HG02798 (cell line): ENCODE data around the gene GPBP1.
"Not testable (repeated sequence)": the region's sequence is repeated elsewhere in the genome, so short reads cannot be mapped to it uniquely, and the experiment has no call there.

Source experiments
- ATAC-seq: cut with Tn5 transposase; IDR thresholded peaks from one replicate; pipeline ENCODE4 v1.9.1; 2021; ENCODE audit warnings: mild to moderate bottlenecking; ENCODE audit not compliant: unreplicated experiment, poor library complexity

Gene GPBP1, protein sequence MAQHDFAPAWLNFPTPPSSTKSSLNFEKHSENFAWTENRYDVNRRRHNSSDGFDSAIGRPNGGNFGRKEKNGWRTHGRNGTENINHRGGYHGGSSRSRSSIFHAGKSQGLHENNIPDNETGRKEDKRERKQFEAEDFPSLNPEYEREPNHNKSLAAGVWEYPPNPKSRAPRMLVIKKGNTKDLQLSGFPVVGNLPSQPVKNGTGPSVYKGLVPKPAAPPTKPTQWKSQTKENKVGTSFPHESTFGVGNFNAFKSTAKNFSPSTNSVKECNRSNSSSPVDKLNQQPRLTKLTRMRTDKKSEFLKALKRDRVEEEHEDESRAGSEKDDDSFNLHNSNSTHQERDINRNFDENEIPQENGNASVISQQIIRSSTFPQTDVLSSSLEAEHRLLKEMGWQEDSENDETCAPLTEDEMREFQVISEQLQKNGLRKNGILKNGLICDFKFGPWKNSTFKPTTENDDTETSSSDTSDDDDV

GRCh38 chr5:57173319-57174127 is at the start of gene GPBP1:
TSS of gene GPBP1 (plus strand) at chr5:57174059. CDS start at chr5:57214131, 40,072 bp downstream.
- peak; percentile 80 for ATAC-seq

DNA sequence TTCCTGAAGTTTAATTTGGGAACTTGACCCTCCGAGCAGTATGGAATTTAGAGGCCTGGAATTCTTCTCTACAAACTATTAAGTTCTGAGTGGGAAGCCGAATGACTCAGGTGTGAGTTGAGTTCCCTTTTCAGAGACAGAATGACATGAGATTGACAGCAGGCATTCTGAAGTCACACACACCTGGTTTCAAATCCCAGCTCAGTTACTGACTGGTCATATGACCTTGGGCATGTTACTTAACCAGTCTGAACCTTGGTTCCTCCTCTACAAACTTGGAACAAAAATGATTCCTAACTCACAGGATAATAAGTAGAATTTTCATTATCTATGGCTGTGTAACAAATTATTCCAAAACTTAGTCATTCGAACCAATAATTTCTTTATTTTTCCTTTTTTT is 45.5 kb upstream of the GPBP1 start:
- no peak for ATAC-seq

GRCh38 chr5:57133574-57133973 is 40.3 kb upstream of the GPBP1 start:
- ATAC-seq, result no peak

DNA sequence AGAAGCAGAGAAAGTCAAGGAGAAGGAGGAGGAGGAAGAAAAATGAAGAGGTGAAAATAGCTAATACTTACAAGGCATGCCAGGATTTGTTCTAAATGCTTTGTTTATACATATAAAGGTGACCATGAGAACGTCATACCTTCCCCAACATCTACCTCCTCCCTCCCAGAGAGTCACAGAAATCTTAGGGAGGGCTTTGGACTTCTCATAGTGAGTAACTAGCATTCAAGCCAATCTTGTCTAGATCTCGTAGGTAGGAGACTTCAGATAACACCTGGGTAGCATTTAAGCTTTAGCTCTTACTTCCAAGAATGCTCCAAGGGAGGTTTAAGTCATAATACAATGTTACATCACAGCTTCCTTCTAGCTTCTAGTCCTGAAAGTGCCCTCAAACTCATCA is 36.5 kb upstream of the GPBP1 start:
- no peak for ATAC-seq

DNA sequence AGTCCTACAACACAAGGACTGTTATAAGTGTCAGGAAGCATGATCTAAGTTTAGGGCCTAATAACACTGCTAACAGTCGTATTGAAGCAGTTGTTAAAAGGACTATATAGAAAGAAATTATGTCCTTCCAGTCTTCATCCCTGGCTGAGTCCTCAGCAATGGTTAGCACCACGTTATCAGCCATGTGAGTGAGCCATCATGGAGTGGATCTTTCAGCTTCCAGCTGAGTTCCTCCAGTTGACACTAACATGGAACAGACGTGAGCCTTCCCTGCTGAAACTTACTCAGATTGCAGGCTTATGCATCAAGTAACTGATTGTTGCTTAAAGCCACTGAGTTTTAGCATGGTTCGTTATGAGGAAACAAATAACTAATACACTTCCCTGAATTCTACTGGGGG is 21.5 kb upstream of the GPBP1 start:
- no peak for ATAC-seq

DNA sequence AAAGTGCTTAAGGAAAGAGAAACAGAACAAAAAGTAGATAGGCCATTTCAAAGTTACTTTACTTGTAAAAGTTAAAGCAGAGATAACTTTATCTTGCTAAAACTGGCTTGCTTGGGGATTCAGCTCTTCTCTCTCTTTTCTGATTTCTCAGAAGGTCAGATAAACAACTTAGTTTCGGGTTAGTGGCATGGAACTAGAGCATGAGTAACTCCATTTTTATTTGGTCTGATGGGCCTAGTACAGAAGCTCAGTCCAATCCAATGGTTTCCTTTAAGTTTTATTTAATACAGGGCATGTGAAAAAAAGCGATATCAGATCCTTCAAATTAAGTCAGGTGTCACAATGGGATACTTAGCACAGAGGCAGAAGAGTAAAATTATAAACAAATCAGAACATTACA is 18.8 kb upstream of the GPBP1 start:
- ATAC-seq, result no peak

DNA sequence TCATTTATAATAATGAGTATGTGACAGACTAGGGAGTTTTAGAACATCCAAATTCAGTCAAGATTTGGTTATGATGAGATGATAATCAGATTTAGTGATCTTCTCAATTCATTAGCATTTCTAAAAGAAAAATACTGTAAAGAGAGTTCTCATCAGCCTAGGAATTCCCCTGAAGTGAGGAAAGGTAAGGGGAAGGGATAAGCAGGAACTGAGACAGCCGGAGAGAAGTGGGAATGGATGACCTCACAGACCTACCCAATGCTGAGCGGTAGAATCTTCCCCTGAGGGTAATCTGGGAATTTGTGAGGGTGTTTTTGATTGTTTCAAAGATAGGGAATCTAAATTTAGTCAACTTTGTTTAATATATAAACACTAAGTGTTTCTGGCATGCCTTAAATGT is 16.7 kb upstream of the GPBP1 start:
- ATAC-seq, result no peak

- no peak for ATAC-seq
These were observed 16.2 kb upstream of the GPBP1 start for GRCh38 chr5:57157666-57158065.

DNA sequence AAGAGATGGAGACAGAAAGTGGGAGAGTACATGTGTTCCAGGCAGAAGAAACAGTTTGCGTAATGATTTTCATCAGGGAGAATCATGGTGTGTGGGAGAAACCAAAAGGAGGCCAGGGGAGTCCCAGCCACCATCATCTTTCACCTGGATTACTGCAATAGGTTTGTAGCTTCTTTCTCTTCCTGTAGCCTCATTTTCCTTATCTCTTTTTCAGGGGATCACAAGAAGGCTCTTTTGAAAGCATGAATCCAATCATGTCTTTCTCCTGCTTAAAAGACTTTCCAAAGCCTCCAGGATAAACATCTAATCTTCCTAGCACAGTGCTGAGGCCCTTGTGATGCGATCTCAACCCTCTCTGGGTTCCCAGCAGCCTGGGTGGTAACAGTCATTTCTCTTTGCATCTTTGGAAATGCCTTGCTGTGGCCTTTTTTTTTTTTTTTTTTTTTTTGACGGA is 10.3 kb upstream of the GPBP1 start:
- no peak for ATAC-seq

DNA sequence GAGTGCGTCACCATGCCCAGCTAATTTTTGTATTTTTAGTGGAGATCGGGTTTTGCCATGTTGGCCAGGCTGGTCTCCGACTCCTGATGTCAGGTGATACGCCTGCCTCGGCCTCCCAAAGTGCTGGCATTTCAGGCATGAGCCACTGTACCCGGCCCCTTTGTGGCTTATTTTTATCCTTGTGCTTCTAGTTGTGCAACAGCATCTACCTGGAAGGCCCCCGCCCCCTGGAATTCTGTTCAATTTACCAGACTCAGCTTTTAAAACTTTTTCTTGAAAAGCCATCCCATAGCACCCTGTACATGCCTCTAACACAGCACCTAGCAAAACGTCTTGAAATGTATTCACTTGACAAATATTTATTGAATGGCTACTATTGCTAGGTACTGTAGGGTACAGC is 9.7 kb upstream of the GPBP1 start:
- ATAC-seq, result no peak

DNA sequence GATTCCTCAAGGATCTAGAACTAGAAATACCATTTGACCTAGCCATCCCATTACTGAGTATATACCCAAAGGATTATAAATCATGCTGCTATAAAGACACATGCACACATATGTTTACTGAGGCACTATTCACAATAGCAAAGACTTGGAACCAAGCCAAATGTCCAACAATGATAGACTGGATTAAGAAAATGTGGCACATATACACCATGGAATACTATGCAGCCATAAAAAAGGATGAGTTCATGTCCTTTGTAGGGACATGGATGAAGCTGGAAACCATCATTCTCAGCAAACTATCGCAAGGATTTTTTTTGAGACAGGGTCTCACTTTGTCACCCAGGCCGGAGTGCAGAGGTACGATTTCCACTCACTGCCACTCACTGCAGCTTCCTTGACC is 8.7 kb upstream of the GPBP1 start:
- ATAC-seq, result not testable (repeated sequence)

GRCh38 chr5:57166276-57166675 is 7.6 kb upstream of the GPBP1 start:
- peak; percentile 41 for ATAC-seq

DNA sequence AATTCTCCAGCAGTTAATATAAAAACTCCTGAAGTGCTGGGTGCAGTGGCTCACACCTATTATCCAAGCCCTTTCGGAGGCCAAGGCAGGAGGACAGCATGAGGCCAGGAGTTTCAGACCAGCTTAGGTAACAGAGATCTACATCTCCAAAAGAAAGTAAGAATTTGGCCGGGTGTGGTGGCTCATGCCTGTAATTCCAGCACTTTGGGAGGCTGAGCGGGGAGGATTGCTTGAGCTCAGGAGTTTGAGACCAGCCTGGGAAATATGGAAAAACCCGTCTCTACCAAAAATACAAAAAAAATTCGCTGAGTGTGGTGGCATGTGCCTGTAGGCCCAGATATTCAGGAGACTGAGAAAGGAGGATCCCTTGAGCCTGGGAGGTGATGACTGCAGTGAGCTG is 6.7 kb upstream of the GPBP1 start:
- ATAC-seq, result no peak

GRCh38 chr5:57170116-57170515 is 3.7 kb upstream of the GPBP1 start:
- ATAC-seq, result not testable (repeated sequence)

DNA sequence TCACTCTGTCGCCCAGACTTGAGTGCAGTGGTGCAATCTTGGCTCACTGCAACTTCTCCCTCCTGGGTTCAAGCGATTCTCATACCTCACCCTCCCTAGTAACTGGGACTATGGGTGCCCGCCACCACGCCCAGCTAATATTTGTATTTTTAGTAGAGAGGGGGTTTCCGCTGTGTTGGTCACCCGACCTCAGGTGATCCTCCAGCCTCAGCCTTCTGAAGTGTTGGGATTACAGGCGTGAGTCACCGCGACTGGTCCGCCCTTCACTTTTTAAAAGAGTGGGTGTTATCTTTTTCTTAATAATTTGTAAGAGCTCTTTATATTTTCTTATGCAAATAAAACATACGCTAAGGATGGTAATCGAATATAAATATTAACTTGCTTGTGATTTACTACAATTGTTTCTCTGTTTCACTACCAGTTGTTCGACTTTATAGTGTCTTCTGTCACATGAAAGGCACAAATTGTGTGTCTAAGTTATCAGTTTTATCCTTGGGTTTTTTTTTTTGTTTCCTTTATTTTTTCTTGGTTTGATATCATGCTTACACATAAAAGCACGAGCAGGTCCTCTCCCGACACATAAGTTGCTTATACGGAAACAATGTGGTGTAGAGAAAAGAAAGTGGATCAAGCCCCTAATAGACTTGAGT is 1.9 kb upstream of the GPBP1 start:
- no peak for ATAC-seq

DNA sequence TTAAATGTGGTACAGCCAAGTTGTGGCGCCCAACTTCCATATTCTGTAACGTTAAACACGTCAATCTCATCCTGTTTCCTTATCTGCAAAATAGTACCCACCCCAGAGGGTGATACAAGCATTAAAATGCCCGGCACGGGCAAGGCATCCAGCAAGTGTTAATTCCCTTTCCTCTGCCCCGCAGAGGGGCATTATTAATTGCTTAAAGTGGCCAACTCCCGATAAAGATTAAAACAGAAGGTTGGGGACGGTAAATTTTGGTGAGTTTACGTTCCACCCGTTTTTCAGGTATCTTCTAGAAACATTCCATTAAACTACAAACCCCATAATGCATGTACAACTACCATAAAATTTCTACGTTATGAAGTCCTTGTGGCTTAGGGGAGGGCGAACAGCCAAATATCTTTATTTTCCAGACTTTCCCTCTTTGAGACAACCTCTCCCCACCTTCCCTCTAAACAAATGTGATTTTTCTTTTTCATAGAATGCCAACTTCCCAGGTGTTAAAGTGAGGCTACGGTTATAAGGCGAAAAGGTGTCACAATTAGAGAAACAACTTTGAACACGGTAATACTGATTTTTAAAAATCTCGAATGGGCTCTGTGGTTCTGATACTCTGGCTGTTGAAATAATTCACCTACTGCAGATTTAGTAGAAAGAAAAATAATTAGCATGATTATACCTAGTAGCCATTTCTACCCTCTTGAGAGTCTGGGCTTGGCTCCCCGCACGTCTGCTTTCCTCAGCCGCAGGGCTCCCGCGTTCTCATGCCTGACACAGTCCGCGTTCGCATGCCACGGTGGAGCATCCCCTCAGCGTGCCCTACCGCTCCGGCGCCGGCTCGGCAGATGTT is 1.2 kb upstream of the GPBP1 start:
- no peak for ATAC-seq

DNA sequence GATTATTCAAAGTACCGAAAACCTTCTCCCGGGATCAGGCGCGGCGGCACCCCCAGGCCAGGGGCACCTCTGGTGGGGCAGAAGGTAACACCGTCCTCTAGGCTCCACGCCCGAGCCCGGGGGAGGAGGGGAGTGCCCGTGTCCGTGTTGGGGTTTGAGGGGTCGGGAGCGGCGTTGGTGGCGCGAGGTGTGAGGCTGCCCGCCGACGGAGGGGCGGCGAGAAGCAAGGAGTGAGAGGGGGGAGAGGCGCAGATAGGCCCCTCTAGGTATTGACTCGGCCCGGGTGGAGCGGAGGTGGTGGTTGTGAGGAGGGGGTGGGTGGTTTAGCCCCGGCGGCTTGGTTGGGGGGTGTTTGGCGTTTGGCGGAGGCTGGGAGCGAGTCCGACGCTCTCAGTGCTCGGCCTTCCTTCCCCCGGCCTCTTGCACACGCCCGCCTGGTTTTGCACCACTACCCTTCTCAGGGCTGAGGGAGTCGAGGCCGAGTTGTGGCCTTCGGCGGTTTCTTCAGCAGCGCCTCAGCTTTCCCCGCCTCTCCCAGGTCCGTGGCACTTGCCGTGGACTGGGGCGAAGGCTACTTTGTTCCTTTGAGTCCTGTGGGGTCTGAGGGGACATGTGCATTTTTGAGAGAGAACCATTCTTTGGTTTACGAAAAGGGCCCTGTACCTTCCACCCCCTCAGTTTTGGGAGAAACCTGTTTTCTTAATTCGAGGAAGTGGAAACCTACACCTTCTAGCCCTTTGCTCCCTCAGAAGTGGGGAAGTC is 450 bp downstream of the GPBP1 start:
- peak; percentile 1 for ATAC-seq

- ATAC-seq, result no peak
These were observed 1.1 kb downstream of the GPBP1 start for GRCh38 chr5:57174890-57175510.
